ENCODE measurements around the gene MOB2.

Gene MOB2

DNA sequence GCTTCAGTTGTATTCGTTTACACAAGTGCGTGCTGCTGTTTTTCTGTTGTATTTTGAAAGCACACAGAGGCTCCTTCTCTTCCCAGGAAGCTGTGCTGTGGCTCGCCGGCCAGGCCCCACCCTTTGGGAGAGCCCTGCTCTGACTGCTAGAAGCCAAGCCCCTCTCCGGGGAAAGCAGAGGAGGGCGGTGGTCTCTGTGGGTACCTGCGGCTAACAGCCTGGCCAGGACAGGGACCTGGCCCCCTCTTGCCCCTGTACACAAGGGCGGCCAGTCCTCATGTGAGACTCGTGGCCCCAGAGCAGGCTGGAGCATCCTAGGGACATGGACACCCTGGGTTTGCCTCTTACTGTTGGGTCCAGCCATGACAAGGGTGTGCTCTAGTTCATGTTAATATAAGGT lies 14.8 kb downstream of the MOB2 start:
- Histone ChIP-seq H3K27me3 (ENCODE audit: insufficient read depth, low read length, poor library complexity, severe bottlenecking) (no peaks in the 10 kb centered on the region), H3K79me2 (ENCODE audit: insufficient read depth, low read length) (no peaks in the 10 kb centered on the region), H3K4me3 (ENCODE audit: low read length, poor library complexity, severe bottlenecking) (no peak overlapping the region), H3K9me3 (ENCODE audit: insufficient read depth, low read depth, low read length) (no peaks in the 10 kb centered on the region), H3F3A (ENCODE audit: low read depth) (no peaks in the 10 kb centered on the region), H3K4me2 (ENCODE audit: low read depth, low read length, poor library complexity, severe bottlenecking) (no peak overlapping the region), H3K4me1 (ENCODE audit: insufficient read depth, low read length, poor library complexity, severe bottlenecking) (no peaks in the 10 kb centered on the region), H2AFZ (ENCODE audit: low read length) (no peak overlapping the region), H3K36me3 (ENCODE audit: insufficient read depth, low read length) (peaks cover 33% of the 10 kb centered on the region; the same call in 1 of the 2 replicates), H3K9ac (ENCODE audit: low read depth, low read length, poor library complexity, severe bottlenecking) (no peak overlapping the region), H4K20me1 (ENCODE audit: insufficient read depth, low read length, poor library complexity, severe bottlenecking) (no peaks in the 10 kb centered on the region), H3K9me2 (replicated peaks; ENCODE audit: low read depth, low read length) (no peaks in the 10 kb centered on the region)
- TF ChIP-seq EZH2phosphoT487 (IDR thresholded peaks at IDR 0.05; ENCODE audit: borderline replicate concordance) (no peak), CTCF (conservative IDR thresholded peaks at IDR 0.05; ENCODE audit: low read length) (no peak)

DNA sequence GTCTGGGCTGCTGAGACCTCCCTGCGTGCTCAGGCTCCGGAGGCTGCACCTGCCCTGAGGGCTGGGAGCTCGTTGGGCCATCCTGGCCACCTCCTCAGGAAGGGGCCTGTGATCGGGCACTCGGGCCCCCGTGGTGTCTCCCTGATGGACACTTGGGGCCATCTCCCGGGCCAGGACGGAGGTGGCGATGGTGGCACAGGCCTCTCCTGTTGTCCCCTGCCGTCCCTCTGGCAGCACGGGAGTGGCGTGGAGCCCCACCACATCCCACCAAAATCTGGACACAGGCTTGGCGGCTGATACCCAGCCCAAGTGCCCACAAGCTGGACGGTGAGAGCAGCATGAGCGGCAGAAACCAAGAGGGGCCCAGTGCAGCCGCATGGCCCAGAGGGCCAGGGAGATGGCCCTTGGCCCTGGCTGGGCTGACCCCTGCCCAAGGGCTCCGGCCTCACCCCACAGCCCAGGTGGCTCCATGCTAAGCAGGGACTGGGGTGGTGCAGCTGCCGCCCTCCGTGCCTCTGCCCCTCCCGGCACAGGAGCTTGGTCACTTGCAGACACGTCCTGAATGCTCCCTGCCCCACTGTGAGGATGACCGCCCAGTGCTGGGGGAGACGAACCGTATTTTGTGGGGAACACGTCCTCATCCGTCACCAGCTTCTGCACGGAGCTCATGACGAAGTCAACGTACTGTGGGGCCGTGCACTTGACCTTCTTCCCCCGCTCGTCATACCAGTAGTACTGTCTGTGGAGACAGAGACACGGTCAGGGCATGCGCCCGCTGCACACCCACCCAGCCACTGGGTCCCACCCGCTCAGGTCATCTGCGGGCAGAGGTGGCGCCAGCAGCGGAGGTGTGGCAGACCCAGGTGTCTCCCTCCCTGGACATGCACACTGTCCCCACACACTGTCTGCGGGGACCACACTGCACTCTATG lies 15.6 kb downstream of the MOB2 start:
- H3K36me3 ChIP-seq (ENCODE audit: insufficient read depth, low read length): peaks cover 26% of the 10 kb centered on the region; the same call in 1 of the 2 replicates

GRCh38 chr11:1469911-1470680 lies 16.5 kb downstream of the MOB2 start:
- Histone ChIP-seq H3K9me3 (ENCODE audit: insufficient read depth, low read depth, low read length) (no peaks in the 10 kb centered on the region), H2AFZ (ENCODE audit: low read length) (no peak overlapping the region), H3K9ac (ENCODE audit: low read depth, low read length, poor library complexity, severe bottlenecking) (no peak overlapping the region), H3F3A (ENCODE audit: low read depth) (no peaks in the 10 kb centered on the region), H4K20me1 (ENCODE audit: insufficient read depth, low read length, poor library complexity, severe bottlenecking) (no peaks in the 10 kb centered on the region), H3K36me3 (ENCODE audit: insufficient read depth, low read length) (peaks cover 19% of the 10 kb centered on the region; the same call in 1 of the 2 replicates), H3K4me2 (ENCODE audit: low read depth, low read length, poor library complexity, severe bottlenecking) (no peak overlapping the region), H3K4me1 (ENCODE audit: insufficient read depth, low read length, poor library complexity, severe bottlenecking) (no peaks in the 10 kb centered on the region), H3K9me2 (replicated peaks; ENCODE audit: low read depth, low read length) (no peaks in the 10 kb centered on the region), H3K27me3 (ENCODE audit: insufficient read depth, low read length, poor library complexity, severe bottlenecking) (no peaks in the 10 kb centered on the region), H3K79me2 (ENCODE audit: insufficient read depth, low read length) (no peaks in the 10 kb centered on the region), H3K4me3 (ENCODE audit: low read length, poor library complexity, severe bottlenecking) (no peak overlapping the region)
- TF ChIP-seq EZH2phosphoT487 (IDR thresholded peaks at IDR 0.05; ENCODE audit: borderline replicate concordance): no peak
- TF ChIP-seq CTCF (conservative IDR thresholded peaks at IDR 0.05; ENCODE audit: low read length): no peak

More for the DNA sequence above, 15.6 kb downstream of the MOB2 start:
- no peaks in the 10 kb centered on the region for H3K27me3 ChIP-seq (ENCODE audit: insufficient read depth, low read length, poor library complexity, severe bottlenecking)
- no peak overlapping the region for H3K4me2 ChIP-seq (ENCODE audit: low read depth, low read length, poor library complexity, severe bottlenecking)
- H3K9ac ChIP-seq (ENCODE audit: low read depth, low read length, poor library complexity, severe bottlenecking): no peak overlapping the region
- H3K9me2 ChIP-seq (replicated peaks; ENCODE audit: low read depth, low read length): no peaks in the 10 kb centered on the region
- no peaks in the 10 kb centered on the region for H3K9me3 ChIP-seq (ENCODE audit: insufficient read depth, low read depth, low read length)
- TF ChIP-seq EZH2phosphoT487 (IDR thresholded peaks at IDR 0.05; ENCODE audit: borderline replicate concordance) (no peak), CTCF (conservative IDR thresholded peaks at IDR 0.05; ENCODE audit: low read length) (no peak)
- no peaks in the 10 kb centered on the region for H3K79me2 ChIP-seq (ENCODE audit: insufficient read depth, low read length)
- no peaks in the 10 kb centered on the region for H4K20me1 ChIP-seq (ENCODE audit: insufficient read depth, low read length, poor library complexity, severe bottlenecking)
- no peak overlapping the region for H3K4me3 ChIP-seq (ENCODE audit: low read length, poor library complexity, severe bottlenecking)
- H2AFZ ChIP-seq (ENCODE audit: low read length): no peak overlapping the region
- no peaks in the 10 kb centered on the region for H3K4me1 ChIP-seq (ENCODE audit: insufficient read depth, low read length, poor library complexity, severe bottlenecking)
- no peaks in the 10 kb centered on the region for H3F3A ChIP-seq (ENCODE audit: low read depth)
